RWPE2 (cell line): Measurements from ENCODE around the gene WDFY2.

Experiments used
- ATAC-seq: fragments of 200-7000 bp; cut with Tn5 transposase; 3 replicates; pipeline ENCODE4 v1.9.1; 2021; ENCODE audit warnings: low read depth
- DNase-seq: peaks from one replicate; pipeline ENCODE4 v3.0.0-alpha.2; 2020; ENCODE audit warnings: low spot score
- H3K27ac ChIP-seq: fragments of 450-650 bp; 2 replicates; pipeline ENCODE4 v1.5.1; 2017; ENCODE audit warnings: mild to moderate bottlenecking; ENCODE audit not compliant: poor library complexity, severe bottlenecking
- H3K27me3 ChIP-seq: fragments of 250-450 bp; sonication (Bioruptor Pico); 2 replicates; pipeline ENCODE4 v1.5.1; 2021; ENCODE audit warnings: mild to moderate bottlenecking, moderate library complexity; ENCODE audit not compliant: insufficient read depth, poor library complexity, severe bottlenecking
- H3K36me3 ChIP-seq: fragments of 250-450 bp; sonication (Bioruptor Pico); 2 replicates; pipeline ENCODE4 v1.5.1; 2020; ENCODE audit warnings: low read depth, mild to moderate bottlenecking, moderate library complexity
- H3K4me1 ChIP-seq: fragments of 250-450 bp; sonication (Bioruptor Pico); 2 replicates; pipeline ENCODE4 v1.5.1; 2021; ENCODE audit warnings: mild to moderate bottlenecking, moderate library complexity; ENCODE audit not compliant: insufficient read depth, poor library complexity, severe bottlenecking
- H3K4me3 ChIP-seq: fragments of 250-450 bp; sonication (Bioruptor Pico); 2 replicates; pipeline ENCODE4 v1.5.1; 2021; ENCODE audit warnings: mild to moderate bottlenecking, moderate library complexity; ENCODE audit not compliant: severe bottlenecking
- H3K9me3 ChIP-seq: fragments of 250-450 bp; sonication (Bioruptor Pico); 2 replicates; pipeline ENCODE4 v1.5.1; 2021; ENCODE audit warnings: mild to moderate bottlenecking, moderate library complexity; ENCODE audit not compliant: severe bottlenecking
- CTCF ChIP-seq: fragments of 450-650 bp; IDR thresholded peaks from one replicate; pipeline ENCODE4 v1.5.1; 2017; ENCODE audit warnings: mild to moderate bottlenecking, moderate library complexity; ENCODE audit not compliant: poor library complexity, severe bottlenecking

WDFY2 gene

GRCh38 chr13:51713807-51714206, 129.5 kb downstream of the WDFY2 start:
- TF ChIP-seq CTCF, result no peak
- DNase-seq (no peak), ATAC-seq (no peak)
- H3K4me1 ChIP-seq, result peaks cover 26% of the 10 kb centered on the region
- H3K4me3 ChIP-seq, result no peak overlapping the region
- no peaks in the 10 kb centered on the region for H3K9me3 ChIP-seq
- no peaks in the 10 kb centered on the region for H3K27me3 ChIP-seq
- H3K36me3 ChIP-seq, result peaks cover 20% of the 10 kb centered on the region
- H3K27ac ChIP-seq, result peak overlapping the region; percentile 89

- H3K9me3 ChIP-seq, result no peaks in the 10 kb centered on the region
- H3K4me1 ChIP-seq, result peaks cover 26% of the 10 kb centered on the region
- no peak for TF ChIP-seq CTCF
- H3K27ac ChIP-seq, result peak overlapping the region; percentile 89
- no peaks in the 10 kb centered on the region for H3K27me3 ChIP-seq
- DNase-seq (no peak), ATAC-seq (peak; percentile 94)
- H3K36me3 ChIP-seq, result peaks cover 27% of the 10 kb centered on the region
- no peak overlapping the region for H3K4me3 ChIP-seq
These were observed 130.5 kb downstream of the WDFY2 start for GRCh38 chr13:51714663-51715168.

GRCh38 chr13:51715613-51716012, 131.4 kb downstream of the WDFY2 start:
- ATAC-seq (0 out of 3 replicates have a peak, but pooled peaks have one; percentile 42), DNase-seq (no peak)
- H3K9me3 ChIP-seq, result no peaks in the 10 kb centered on the region
- no peaks in the 10 kb centered on the region for H3K27me3 ChIP-seq
- no peak overlapping the region for H3K4me3 ChIP-seq
- H3K36me3 ChIP-seq, result peaks cover 34% of the 10 kb centered on the region
- TF ChIP-seq CTCF, result no peak
- H3K27ac ChIP-seq, result peak overlapping the region; percentile 89
- H3K4me1 ChIP-seq, result peaks cover 26% of the 10 kb centered on the region

- peaks cover 49% of the 10 kb centered on the region for H3K36me3 ChIP-seq
- H3K4me3 ChIP-seq, result no peak overlapping the region
- peaks cover 26% of the 10 kb centered on the region for H3K4me1 ChIP-seq
- no peak overlapping the region for H3K27ac ChIP-seq
- no peak for ATAC-seq
- no peak for TF ChIP-seq CTCF
- no peaks in the 10 kb centered on the region for H3K9me3 ChIP-seq
- H3K27me3 ChIP-seq, result no peaks in the 10 kb centered on the region
- no peak for DNase-seq
These were observed 133.6 kb downstream of the WDFY2 start for GRCh38 chr13:51717786-51718398.

GRCh38 chr13:51719394-51719793, 135.1 kb downstream of the WDFY2 start:
- Histone ChIP-seq H3K27ac (no peak overlapping the region), H3K4me3 (no peak overlapping the region), H3K4me1 (peaks cover 18% of the 10 kb centered on the region), H3K9me3 (no peaks in the 10 kb centered on the region), H3K36me3 (peaks cover 55% of the 10 kb centered on the region), H3K27me3 (no peaks in the 10 kb centered on the region)
- TF ChIP-seq CTCF, result no peak
- no peak for ATAC-seq
- no peak for DNase-seq
